Myocyte (in vitro differentiated cells): Measurements from ENCODE around the gene ABCA8. TPM values are rescaled to one million over a fixed set of nuclear protein-coding genes. Genes with fewer than 3 reads are reported as not detected.
"Not testable (repeated sequence)": the region's sequence is repeated elsewhere in the genome, so short reads cannot be mapped to it uniquely, and the experiment has no call there.

Experiments used
- DNase-seq: peaks from one replicate; pipeline ENCODE4 v3.0.0-alpha.2; 2012; ENCODE audit warnings: low read depth
- polyA plus RNA-seq: library from polyadenylated mRNA; unstranded; fragments of >200 nt; gene quantifications from one replicate; pipeline ENCODE4 v1.2.1, GENCODE V29; 2012; ENCODE audit warnings: missing spikeins
- total RNA-seq: library from RNA; depleted of rRNA; stranded (reverse); fragments of >200 nt; gene quantifications from 2 replicates; pipeline ENCODE4 v1.2.3, GENCODE V29; 2014

Gene ABCA8, protein sequence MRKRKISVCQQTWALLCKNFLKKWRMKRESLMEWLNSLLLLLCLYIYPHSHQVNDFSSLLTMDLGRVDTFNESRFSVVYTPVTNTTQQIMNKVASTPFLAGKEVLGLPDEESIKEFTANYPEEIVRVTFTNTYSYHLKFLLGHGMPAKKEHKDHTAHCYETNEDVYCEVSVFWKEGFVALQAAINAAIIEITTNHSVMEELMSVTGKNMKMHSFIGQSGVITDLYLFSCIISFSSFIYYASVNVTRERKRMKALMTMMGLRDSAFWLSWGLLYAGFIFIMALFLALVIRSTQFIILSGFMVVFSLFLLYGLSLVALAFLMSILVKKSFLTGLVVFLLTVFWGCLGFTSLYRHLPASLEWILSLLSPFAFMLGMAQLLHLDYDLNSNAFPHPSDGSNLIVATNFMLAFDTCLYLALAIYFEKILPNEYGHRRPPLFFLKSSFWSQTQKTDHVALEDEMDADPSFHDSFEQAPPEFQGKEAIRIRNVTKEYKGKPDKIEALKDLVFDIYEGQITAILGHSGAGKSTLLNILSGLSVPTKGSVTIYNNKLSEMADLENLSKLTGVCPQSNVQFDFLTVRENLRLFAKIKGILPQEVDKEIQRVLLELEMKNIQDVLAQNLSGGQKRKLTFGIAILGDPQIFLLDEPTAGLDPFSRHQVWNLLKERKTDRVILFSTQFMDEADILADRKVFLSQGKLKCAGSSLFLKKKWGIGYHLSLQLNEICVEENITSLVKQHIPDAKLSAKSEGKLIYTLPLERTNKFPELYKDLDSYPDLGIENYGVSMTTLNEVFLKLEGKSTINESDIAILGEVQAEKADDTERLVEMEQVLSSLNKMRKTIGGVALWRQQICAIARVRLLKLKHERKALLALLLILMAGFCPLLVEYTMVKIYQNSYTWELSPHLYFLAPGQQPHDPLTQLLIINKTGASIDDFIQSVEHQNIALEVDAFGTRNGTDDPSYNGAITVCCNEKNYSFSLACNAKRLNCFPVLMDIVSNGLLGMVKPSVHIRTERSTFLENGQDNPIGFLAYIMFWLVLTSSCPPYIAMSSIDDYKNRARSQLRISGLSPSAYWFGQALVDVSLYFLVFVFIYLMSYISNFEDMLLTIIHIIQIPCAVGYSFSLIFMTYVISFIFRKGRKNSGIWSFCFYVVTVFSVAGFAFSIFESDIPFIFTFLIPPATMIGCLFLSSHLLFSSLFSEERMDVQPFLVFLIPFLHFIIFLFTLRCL (N-terminal part only)
- 0.11 TPM in 1 of 2 replicates, not detected in the other for total RNA-seq
- polyA plus RNA-seq: 0.08 TPM

DNA sequence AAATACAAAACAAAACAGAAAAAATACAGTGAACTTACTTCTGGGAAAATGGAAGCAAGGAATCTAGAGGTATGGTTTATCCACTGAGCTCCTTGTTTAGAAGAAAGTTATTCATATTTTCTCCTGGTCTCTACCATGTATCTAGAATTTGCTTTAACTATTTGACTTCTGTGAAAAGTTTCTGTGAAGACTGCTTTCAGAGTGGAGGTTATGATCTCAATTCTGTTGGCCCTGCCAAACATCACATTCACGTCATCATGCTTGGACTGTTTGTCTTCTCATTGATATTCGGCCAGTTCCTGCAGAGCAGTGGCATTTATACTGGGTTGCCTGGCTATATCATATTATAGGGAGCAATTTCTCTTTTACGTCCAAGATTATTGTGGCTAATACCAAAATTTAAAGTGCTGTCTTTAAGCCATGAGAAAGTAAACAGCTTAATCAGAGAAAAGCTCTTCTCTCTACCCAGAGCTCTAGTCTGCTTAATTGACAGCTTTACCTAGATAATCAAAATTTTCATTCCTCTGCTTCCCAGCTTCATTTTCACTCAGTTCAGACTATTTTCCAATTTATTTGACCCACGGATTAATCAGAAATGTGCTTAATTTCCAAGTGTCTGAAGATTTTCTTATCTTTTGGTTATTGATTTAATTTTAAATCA, at the start of gene ABCA8:
Gene ABCA8, minus strand, starts transcription at position 212 of the 661 bp plus-strand sequence. CDS start 13,358 bp downstream, outside the sequence.
- DNase-seq: no peak

DNA sequence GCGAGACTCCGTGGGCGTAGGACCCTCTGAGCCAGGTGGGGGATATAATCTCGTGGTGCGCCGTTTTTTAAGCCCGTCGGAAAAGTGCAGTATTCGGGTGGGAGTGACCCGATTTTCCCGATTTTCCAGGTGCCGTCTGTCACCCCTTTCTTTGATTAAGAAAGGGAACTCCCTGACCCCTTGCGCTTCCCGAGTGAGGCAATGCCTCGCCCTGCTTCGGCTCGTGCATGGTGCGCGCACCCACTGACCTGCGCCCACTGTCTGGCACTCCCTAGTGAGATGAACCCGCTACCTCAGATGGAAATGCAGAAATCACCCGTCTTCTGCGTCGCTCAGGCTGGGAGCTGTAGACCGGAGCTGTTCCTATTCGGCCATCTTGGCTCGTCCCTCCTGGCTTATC, 49.6 kb upstream of the ABCA8 start:
- DNase-seq: not testable (repeated sequence)

DNA sequence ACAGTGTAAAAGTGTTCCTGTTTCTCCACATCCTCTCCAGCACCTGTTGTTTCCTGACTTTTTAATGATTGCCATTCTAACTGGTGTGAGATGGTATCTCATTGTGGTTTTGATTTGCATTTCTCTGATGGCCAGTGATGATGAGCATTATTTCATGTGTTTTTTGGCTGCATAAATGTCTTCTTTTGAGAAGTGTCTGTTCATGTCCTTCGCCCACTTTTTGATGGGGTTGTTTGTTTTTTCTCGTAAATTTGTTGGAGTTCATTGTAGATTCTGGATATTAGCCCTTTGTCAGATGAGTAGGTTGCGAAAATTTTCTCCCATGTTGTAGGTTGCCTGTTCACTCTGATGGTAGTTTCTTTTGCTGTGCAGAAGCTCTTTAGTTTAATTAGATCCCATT, 44.6 kb upstream of the ABCA8 start:
- DNase-seq: not testable (repeated sequence)

DNA sequence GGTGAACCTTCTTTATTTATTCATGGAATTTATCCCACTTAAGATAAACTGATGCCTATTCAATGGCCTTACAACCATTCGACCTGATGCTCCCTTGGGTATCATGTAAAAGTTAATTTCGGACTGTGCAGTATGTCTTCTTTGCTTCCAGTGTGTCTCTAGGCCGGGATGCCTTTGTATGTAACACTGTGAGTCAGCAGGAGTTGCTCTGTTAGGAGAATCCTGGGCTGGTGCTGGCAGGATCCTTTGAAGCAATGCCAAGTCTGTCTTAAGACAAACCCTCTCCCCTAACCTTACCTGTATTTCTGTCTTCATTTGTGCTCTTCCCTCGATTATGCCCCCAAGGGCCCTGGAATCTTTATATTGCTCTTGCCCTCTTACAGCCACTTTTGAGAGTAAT, 37.9 kb upstream of the ABCA8 start:
- no peak for DNase-seq

DNA sequence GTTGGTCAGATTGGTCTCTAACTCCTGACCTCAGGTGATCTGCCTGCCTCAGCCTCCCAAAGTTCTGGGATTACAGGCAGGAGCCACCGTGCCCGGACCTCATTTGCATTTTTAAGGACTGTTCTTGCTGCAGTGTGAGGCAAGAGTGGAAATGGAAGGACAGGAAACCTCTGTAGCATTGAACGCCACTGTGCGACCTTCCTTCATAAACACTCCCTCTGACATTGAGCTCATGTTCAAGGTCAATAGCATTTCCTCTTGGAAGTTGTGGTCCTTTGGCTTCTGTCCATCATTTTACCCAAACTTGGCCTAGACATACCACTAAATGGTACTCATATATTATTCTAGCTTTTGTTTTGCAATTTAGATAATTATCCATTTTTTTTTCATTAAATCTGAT, 32.8 kb upstream of the ABCA8 start:
- no peak for DNase-seq

DNA sequence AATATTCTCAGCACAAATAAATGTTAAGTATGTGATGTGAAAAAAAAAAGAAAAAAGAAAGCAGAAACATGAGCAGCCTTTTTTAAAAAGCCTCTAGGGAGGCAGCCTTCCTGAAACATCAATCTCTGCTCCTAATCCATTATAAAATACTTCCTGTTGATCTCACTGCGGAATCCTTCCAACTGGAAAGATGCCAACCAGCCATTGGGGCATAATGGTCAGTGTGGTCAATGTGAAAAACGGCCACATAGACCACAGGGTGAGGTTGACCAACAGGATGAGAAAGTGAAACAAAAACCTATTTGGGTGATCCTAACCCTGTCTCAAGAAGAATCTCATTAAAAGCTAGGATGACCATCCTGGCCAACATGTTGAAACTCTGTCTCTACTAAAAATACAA, 26.1 kb upstream of the ABCA8 start:
- DNase-seq: peak; percentile 86

DNA sequence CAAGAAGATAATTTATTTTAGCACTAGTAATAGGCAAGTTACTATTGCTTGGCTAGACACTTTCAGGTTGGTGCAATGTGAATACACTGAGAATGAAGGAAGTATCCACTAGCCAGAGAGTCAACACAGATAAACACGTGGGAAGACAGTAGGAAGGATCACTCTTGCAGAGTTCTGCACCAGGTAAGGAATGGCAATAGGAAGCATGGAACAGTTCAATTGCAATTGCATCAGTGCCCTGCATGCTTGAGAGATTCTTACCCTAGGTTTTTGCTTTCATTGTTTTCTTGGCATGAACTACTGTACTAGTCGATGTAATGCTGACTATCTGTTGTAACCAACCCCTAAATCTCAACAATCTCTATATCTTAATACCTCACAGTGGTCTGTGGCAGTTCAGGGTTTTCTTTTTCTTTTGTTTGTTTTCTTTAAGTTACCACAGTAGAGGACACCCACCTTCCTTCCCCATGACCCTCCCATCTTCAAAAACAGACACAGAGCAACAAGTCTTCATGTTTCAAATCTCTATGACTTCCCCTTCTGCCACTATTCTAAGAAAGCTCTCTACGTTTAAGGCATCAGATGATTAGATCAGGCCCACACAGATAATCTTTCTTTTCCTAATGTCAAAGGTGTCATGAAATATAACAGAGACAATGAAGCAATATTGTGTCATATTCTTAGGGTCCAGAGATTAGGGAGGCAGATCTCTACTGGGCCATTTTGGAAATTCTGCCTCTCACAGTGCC, 18.1 kb upstream of the ABCA8 start:
- DNase-seq: no peak

DNA sequence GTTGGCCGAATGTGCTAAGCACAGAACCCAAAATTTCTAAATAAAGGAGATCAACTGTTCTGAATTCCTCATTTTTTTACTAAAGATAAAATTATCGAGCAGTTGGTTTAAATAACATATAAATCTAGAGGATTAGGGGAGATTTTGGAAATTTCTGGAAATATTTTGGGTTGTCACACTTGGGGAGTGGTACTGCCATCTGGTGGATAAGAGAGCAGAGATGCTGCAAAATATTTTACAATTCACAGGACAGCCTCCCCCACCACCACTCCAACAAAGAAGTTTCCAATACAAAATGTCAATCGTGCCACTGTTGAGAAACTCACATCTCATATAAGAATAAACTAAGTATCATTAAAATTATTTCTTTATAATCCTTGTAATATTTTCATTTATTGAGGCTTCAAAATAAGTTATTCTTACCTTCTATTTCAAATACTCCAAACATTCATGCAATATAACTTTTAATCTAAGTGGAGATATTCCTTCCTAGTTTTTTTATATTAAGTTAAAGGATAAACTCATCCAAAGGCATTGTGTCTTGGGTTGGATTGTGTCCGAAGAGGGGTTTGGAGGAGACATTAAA, 17.0 kb upstream of the ABCA8 start:
- DNase-seq: peak; percentile 36

DNA sequence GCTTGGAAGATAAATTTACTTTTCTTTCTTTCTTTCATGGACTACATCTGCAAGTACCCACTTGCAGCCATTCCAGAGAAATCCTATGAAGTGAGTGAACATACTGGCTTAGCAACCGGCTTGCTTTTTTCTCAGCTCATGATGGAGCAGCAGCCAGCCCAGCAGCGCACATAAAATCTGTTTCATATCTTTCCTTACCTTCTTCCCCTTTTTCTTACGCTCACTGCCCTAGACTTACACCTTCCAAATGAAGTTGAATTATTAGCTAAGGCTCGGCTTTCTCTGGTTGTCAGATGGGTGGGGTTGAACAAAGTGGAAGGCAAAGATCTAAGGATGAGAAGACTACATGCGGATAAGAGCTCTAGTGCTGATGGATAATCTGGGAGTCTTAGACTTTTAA, 13.9 kb upstream of the ABCA8 start:
- DNase-seq: no peak

DNA sequence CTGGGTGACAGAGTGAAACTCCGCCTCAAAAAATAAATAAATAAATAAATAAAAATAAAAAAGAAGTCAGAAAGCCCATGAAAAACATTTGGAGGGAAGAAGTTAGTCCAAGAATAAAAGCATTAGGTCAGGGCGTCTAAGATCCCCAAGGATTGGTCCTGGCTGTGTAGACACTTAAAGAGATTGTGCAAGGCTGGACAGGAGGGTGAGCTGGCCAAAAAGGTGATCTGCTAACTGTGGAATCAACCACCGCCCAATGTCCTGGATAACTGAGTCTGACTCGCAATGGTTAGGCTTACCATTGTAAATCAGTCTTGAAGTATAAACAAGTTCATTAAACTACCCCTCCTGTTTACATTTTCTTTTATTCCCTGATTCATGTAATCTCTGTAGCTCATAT, 8.8 kb upstream of the ABCA8 start:
- no peak for DNase-seq

DNA sequence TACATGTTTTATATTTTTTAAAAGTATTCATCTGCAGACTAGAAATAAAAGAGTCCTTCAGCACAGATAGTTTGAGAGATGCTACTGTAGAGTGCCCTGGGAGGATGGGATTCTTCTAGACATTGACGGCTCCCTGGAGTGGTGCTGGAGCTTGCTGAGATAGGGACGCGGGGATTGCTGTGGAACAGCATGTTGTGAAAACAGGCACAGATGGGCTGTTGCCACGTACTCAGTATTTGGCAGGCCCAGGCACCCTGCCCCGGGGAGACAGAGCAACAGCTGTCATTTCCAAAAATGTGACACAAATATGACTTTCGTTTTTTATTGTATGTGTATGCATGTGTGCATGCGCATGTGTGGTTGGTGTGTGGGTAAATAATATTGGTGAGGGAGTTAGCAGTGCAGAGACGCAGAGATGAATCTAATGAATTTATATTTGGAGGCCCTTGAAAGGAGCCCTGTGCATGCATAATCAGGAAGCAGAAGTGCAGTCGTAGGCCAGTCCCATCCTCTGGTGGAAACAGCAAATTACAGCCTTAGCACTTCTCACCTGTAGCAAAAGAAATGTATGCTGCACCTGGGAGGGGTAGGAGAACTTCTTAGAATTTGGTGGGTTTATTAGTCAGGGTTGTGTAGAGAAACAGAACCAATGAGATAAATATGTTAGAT, 6.2 kb upstream of the ABCA8 start:
- DNase-seq: peak; percentile 14

DNA sequence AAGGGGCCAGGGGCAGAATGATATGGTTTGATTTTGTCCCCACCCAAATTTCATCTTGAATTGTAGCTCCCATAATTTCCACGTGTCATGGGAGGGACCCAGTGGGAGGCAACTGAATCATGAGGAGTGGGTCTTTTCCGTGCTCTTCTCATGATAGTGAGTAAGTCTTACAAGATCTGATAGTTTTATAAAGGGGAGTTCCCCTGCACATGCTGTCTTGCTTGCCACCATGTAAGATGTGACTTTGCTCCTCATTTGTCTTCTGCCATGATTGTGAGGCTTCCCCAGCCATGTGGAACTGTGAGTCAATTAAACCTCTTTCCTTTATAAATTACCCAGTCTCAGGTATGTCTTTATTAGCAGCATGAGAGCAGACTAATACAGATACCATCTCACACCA, 3.9 kb upstream of the ABCA8 start:
- not testable (repeated sequence) for DNase-seq

DNA sequence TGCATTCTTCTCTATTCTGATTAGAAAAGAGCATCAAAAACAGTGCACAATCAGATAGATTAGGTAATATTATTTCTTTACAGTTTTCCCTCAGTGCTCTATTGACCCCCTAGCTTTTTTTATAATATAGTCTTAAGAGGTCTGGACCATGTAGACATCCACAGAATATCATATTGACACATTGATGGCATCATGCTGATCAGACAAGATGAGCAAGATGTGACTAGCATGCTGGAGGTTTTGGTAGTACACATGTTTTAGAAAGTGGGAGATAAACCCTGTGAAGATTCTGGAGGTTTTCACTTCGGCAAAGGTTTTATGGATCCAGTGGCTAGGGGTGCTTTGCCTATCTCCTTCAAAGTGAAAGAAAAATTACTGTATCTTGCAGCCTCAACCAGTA, 2.8 kb upstream of the ABCA8 start:
- DNase-seq: no peak

DNA sequence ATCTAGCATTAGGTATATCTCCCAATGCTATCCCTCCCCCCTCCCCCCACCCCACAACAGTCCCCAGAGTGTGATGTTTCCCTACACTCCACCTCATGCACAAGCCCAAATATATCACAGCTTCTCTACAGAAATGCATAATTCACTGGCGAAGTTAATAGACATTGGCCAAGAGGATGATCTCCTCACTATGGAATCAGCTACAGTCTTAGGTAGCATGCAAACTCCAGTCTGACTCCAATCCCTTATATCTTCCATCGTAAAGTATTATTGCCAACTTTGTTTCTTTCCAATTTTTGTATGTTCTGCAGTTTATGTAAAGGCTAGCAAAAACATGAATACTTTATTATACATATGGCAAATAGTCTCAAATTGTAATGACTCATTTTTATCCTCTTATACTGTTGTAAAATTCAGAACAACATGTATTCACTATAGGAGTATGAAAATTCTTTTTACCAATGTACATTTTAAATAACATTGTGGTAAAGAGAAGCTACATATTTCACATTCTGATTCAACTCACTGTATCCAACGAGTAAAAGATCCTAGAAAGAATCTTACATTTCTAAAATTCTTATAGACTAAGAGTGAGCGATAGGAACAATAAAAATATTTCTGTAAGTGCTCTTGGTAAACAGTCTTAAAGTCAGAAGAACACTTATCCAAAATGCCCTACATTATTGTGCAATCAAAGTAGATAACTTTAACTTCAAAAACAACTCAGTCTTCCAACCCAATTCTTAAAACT, 871 bp downstream of the ABCA8 start:
- no peak for DNase-seq

DNA sequence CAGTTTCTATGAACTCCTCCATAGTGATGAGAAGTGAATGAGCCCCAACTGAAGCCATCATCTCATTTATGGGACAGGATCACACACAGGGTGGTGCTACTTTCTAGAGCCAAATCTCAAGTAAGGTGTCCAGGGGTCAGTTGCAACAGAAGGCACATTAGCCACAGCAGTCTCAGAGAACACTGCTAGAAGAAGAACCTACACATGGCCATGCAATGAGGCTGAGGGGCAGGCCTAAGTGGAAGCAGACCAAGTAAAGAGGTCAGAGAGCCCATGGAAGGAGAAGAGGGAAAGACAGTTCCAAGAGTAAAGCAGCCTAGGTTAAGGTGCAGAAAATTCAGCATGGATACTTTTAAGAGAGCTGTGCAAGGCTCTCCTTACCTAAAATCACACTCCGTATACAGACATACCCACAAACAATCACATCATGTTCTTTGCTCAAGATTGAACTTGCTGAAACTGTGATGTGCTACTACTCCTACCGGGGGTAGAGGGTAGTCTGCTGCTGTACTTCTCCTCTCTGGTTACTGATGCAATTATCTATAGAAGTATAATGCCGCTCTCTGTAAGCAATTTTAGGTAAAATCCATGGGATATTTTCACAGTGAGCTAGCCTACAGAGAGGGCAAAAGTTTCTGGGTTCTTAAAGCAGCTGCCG, 1.7 kb downstream of the ABCA8 start:
- DNase-seq: no peak

DNA sequence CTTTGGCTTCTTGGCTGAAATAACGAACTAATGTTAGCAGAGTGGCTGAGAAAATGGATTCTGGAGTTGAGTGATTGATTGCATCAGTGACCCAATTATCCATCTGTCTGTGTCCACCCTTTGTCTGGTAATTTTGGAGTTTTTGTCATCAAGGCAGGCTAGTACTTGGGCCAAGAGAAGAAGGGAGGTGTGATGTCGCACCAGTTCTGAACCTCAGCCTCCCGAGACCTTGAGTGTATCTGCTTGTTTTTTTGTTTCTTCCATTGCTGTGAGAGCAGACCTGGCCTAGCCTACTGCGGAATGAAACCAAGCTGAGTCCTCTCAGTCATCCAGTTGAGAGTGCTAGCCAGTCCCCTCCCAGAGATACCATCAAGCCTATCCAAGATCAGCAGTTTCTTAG, 4.5 kb downstream of the ABCA8 start:
- DNase-seq: no peak

DNA sequence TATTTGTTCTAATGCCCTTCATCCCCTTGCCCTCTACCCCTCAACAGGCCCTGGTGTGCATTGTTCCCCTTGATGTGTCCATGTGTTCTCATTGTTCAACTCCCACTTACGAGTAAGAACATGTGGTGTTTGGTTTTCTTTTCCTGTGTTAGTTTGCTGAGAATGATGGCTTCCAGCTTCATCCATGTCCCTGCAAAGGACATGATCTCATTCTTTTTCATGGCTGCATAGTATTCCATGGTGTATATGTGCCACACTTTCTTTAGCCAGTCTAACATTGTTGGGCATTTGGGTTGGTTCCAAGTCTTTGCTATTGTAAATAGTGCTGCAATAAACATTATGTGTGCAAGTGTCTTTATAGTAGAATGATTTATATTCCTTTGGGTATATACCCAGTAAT, 7.3 kb downstream of the ABCA8 start:
- DNase-seq: not testable (repeated sequence)

DNA sequence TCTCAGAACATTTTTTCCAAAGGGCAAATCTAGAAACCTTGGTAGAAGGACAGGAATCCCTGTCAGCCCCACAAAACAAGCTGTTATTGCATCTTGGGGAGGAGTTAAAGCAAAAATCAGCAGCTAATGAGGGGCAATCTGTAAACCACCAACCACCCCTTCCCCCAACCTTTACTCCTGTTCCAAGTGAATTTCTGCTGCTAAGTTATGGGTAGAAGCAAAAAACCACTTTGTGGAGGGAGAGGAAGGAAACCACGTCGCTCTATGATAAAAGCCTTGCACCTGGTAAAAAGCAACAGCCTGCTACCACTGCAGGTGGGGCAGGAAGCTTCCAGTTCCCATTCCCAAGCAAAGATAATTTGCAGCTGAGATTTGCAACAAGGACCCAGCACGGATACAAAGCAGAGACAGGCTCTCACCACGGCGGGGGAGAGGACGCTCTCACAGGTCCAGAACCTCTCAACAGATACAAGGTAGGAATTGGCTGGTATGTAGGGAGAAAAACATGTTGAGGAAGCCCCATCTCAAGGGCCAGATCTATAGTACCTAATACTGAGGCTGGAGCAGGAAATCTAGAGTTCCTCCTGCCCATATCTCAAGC, 10.7 kb downstream of the ABCA8 start:
- no peak for DNase-seq
